ENCODE results near the gene KIAA1549. TPM values are rescaled to one million over a fixed set of nuclear protein-coding genes. Genes with fewer than 3 reads are reported as not detected.

The KIAA1549 gene
- total and polyA plus RNA-seq, 4 donors, result 0.13 to 0.89 (median 0.42) TPM

GRCh38 chr7:138903186-138903820 lies 77.9 kb downstream of the KIAA1549 start:
- DNase-seq (ENCODE audit: low spot score), result no peak
- no peak overlapping the region for H3K9ac ChIP-seq (ENCODE audit: low read depth in 1 of 2, low read length in 2 of 2)
- 96% methylated on average over 10 of the region's 10 CpGs for WGBS
- TF ChIP-seq GABPA (IDR thresholded peaks at IDR 0.05 in 1 of 2, conservative IDR thresholded peaks at IDR 0.05 in 1 of 2) (no peak), HNF4A (conservative IDR thresholded peaks at IDR 0.05) (no peak), JUND (IDR thresholded peaks at IDR 0.05) (no peak), FOXA2 (IDR thresholded peaks at IDR 0.05) (no peak), RAD21 (IDR thresholded peaks at IDR 0.05) (no peak), YY1 (IDR thresholded peaks at IDR 0.05) (no peak), HNF4G (IDR thresholded peaks at IDR 0.05) (no peak), REST (IDR thresholded peaks at IDR 0.05) (no peak), CTCF (IDR thresholded peaks at IDR 0.05; ENCODE audit: low read depth, low read length, missing input control) (no peak), MAX (IDR thresholded peaks at IDR 0.05) (no peak), SP1 (IDR thresholded peaks at IDR 0.05) (no peak), RXRA (IDR thresholded peaks at IDR 0.05) (no peak), FOXA1 (IDR thresholded peaks at IDR 0.05) (no peak), NR2F2 (IDR thresholded peaks at IDR 0.05) (no peak), TAF1 (conservative IDR thresholded peaks at IDR 0.05) (no peak), EGR1 (IDR thresholded peaks at IDR 0.05; ENCODE audit: low read depth in 2 of 2) (no peak)
- TF ChIP-seq, protein P1, sequence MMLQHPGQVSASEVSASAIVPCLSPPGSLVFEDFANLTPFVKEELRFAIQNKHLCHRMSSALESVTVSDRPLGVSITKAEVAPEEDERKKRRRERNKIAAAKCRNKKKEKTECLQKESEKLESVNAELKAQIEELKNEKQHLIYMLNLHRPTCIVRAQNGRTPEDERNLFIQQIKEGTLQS (IDR thresholded peaks at IDR 0.05), result no peak
- no peaks in the 10 kb centered on the region for H3K27me3 ChIP-seq (ENCODE audit: control insufficient read depth in 4 of 4, insufficient read depth in 4 of 4, low read length in 3 of 4)
- H3K27ac ChIP-seq (ENCODE audit: low read depth in 1 of 2, low read length in 2 of 2), result no peak overlapping the region
- H3K4me1 ChIP-seq (ENCODE audit: control insufficient read depth in 4 of 4, insufficient read depth in 4 of 4, low read length in 3 of 4), result no peaks in the 10 kb centered on the region
- peaks cover 0 to 2% (median 0%) of the 10 kb centered on the region in 4 donors for H3K36me3 ChIP-seq (ENCODE audit: control insufficient read depth in 4 of 4, insufficient read depth in 3 of 4, low read depth in 1 of 4, low read length in 3 of 4)
- no peak overlapping the region for H3K4me3 ChIP-seq (ENCODE audit: low read depth in 1 of 3, low read length in 3 of 3)
- H3K9me3 ChIP-seq (ENCODE audit: control insufficient read depth in 4 of 4, low read length in 3 of 4), result no peaks in the 10 kb centered on the region

DNA sequence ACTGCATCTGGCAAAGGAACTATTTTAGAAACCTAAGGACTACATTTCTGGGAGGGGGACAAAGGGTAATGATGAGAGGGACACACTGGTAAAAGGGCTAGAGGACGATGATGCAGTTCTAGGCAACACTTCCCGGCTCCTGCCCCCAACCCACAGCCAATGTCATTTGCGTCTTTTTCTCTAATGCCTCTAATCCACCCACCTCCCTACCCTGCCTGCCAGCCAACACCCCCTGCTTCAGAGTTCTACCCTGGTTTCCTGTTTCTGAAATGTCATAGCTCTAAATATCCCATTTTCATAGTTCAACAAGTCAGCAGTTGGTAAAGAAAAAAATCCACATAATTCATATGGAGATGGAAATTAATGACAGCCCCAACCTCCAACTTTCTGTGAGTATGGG lies 79.0 kb downstream of the KIAA1549 start:
- Histone ChIP-seq H3K4me1 (ENCODE audit: control insufficient read depth in 4 of 4, insufficient read depth in 4 of 4, low read length in 3 of 4) (no peaks in the 10 kb centered on the region), H3K9me3 (ENCODE audit: control insufficient read depth in 4 of 4, low read length in 3 of 4) (no peaks in the 10 kb centered on the region), H3K27me3 (ENCODE audit: control insufficient read depth in 4 of 4, insufficient read depth in 4 of 4, low read length in 3 of 4) (no peaks in the 10 kb centered on the region), H3K27ac (ENCODE audit: low read depth in 1 of 2, low read length in 2 of 2) (no peak overlapping the region), H3K4me3 (ENCODE audit: low read depth in 1 of 3, low read length in 3 of 3) (no peak overlapping the region), H3K36me3 (ENCODE audit: control insufficient read depth in 4 of 4, insufficient read depth in 3 of 4, low read depth in 1 of 4, low read length in 3 of 4) (peaks cover 0 to 2% (median 0%) of the 10 kb centered on the region in 4 donors), H3K9ac (ENCODE audit: low read depth in 1 of 2, low read length in 2 of 2) (no peak overlapping the region)
- no peak for DNase-seq (ENCODE audit: low spot score)
- 95% methylated on average over 3 of the region's 3 CpGs for WGBS
- TF ChIP-seq YY1 (IDR thresholded peaks at IDR 0.05), result no peak
- TF ChIP-seq MAX (IDR thresholded peaks at IDR 0.05), result no peak
- TF ChIP-seq CTCF (IDR thresholded peaks at IDR 0.05; ENCODE audit: low read depth, low read length, missing input control), result no peak
- no peak for TF ChIP-seq NR2F2 (IDR thresholded peaks at IDR 0.05)
- TF ChIP-seq GABPA (IDR thresholded peaks at IDR 0.05 in 1 of 2, conservative IDR thresholded peaks at IDR 0.05 in 1 of 2), result no peak
- TF ChIP-seq, protein P2, sequence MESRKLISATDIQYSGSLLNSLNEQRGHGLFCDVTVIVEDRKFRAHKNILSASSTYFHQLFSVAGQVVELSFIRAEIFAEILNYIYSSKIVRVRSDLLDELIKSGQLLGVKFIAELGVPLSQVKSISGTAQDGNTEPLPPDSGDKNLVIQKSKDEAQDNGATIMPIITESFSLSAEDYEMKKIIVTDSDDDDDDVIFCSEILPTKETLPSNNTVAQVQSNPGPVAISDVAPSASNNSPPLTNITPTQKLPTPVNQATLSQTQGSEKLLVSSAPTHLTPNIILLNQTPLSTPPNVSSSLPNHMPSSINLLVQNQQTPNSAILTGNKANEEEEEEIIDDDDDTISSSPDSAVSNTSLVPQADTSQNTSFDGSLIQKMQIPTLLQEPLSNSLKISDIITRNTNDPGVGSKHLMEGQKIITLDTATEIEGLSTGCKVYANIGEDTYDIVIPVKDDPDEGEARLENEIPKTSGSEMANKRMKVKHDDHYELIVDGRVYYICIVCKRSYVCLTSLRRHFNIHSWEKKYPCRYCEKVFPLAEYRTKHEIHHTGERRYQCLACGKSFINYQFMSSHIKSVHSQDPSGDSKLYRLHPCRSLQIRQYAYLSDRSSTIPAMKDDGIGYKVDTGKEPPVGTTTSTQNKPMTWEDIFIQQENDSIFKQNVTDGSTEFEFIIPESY (IDR thresholded peaks at IDR 0.05), result no peak
- no peak for TF ChIP-seq RAD21 (IDR thresholded peaks at IDR 0.05)
- no peak for TF ChIP-seq SP1 (IDR thresholded peaks at IDR 0.05)
